Stimulated activated CD8-positive, alpha-beta memory T cell treated with anti-CD3 and anti-CD28 coated beads, Interleukin-2, amount 100 ng/mL, for 48 hours (primary cell): ENCODE results near the gene BRSK1.

Experiments
- DNase-seq, 2 donors: peaks; one replicate each; pipeline ENCODE4 v3.0.0-alpha.2; 2020; ENCODE audit warnings: low read depth in 2 of 2

Gene BRSK1

GRCh38 chr19:55352549-55353145 is 68.8 kb downstream of the BRSK1 start:
- no peak for DNase-seq

DNA sequence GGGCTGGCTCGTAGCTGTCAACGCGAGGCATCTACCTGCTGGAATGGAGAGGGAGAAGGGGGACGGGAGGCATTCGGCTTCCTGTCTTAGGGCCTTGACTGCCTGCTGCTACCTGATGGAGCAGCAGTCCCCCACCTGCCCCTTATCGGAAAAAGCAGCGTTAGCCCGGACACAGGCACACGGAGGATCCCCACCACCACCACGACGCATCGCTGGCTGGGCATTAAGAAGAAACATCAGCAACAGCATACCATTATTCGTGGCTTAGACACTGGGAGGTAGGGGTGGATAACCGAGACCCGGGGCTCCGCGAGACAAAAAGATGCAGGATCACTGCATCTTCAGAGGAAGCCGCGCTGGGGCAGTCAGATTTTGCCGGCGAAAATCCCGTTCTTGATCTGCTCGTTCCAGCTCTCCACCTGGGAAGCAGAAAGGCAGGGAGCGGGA is 69.6 kb downstream of the BRSK1 start:
- DNase-seq, result no peak

DNA sequence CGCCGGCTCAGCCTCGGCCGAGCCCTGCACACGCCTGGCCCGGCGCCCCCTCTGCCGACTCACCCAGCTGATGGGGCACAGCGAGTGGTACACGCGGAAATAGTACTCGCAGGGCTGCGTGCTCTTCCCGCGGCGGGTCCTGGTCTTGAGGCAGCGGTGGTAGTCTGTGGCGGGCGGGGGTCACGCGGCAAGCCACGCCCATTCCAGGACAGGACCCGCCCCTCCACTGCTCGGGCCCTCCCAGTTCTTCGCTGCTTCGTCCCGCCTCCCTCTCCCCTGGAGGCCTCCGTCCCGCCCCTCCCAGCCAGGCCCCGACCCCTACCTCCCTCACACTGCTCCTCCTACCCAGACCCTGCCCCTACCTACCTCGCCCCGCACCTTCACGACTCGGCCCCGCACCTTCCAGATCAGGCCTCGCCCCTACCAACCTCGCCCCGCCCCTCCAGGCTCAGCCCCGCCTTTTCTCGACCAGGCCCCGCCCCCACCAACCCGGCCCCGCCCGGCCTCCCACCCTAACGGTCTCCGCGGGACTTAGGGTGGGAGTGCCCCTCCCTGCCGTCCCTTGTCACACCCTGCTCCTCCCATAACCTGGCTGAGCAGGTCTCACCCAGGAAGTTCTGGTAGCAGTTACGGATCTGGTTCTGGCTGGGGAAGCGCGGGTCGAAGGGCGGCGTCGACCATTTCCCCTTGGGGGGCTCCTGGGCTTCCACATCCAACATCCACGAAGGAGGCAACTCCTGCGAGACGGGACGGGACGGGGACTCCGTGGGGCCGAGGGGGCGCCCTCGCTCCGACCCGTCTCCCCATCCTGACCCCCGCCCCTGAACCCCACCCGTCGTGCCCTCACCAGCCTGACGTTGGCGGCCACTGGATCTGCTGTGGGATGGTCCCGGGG is 70.3 kb downstream of the BRSK1 start:
- no peak for DNase-seq

DNA sequence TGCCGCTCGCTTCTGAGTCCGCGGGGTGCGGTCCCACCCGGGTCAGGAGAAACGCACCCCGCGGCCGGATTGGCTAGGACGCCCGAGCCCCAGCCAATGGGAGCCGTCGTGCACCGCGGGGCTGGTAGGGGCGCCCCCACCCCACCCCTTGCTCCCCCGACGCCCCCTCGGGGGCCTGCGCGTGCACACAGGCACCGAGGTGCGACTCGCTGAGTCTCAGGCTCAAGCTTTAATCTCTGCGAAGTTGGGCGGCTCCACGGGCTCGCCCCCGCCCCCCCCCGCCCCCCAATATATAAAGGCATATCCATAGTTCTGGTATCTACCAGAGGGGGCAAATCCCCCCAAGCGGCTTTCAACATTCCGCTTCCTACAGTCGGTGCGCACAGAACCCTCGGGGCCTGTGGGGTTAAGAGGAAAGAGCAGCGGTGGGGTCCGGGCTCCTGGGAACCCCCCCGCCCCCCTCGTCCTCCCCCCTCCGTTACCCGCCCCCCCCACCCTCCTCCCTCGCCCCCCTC is 71.0 kb downstream of the BRSK1 start, which contains the start of gene COX6B2:
Gene COX6B2, minus strand, starts transcription at position 22 of the 515 bp plus-strand sequence. CDS start 198 bp downstream, outside the sequence.
- DNase-seq, result no peak

GRCh38 chr19:55355213-55355821 is 71.5 kb downstream of the BRSK1 start:
- DNase-seq, result no peak

GRCh38 chr19:55358493-55358892 is 74.7 kb downstream of the BRSK1 start:
- no peak for DNase-seq

DNA sequence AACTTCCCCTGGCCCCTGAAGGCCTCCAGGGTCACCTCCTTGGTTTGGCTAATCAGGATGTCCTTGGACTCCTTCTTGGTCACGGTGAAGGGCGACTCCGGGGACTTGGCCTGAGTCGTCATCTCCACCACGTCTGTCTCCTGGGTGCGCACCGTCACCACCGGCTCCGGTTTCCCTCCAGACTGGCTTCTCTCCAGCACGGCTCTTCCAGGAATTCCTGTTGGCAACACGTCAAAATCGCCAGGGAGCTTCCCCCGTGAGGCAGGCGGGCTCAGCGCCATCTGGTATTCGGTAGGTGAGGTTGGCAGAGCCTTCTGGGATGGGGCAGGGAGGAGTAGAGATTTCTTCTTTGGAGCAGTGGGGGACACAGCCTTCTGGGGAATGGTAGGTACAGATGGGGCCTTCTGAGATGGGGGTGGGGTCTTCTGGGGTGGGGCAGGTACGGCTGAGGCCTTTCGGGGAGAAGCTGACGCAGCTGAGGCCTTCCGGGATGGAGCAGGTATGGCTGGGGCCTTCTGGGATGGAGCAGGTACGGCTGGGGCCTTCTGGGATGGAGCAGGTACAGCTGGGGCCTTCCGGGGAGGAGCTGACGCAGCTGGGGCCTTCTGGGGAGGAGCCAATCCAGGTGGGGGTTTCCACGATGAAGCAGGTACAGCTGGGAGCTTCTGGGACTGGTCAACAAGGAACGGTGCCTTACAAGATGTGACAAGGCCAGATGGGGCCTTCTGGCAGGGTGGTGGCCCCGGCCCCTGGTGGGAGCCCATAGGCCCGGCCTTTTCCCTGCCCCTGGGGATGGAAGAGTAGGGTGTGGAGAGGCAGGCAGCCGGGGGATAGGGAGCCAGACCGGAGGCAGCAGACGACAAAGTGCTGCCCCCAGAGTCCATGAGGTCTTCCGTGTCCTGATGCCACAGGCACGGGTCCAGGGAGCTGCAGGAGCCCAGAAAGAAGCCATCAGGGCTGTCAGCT is 75.4 kb downstream of the BRSK1 start:
- no peak for DNase-seq

DNA sequence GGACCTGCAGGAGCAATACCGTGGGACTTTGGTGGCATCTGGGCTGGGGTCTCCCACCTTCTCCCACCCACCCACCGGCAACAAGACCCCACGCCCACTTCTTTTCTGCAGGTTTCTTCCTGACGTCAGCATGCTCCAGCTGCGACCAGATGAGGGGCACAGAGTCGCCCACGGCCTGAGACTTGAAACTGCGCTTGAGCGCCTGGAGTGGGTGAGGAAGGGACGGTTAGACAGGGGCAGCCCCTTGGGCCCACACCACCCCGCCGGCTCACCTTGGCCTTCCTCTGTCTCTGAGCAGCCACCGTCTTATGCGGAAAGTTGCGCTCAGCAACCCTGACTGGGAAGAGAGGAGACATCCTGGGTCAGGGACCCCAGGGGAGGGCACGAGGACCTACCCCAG is 77.1 kb downstream of the BRSK1 start:
- DNase-seq, result no peak
